GM21723 (cell line): ENCODE data around the gene MUTYH.

Source experiments
- ATAC-seq: cut with Tn5 transposase; IDR thresholded peaks from one replicate; pipeline ENCODE4 v1.9.1; 2021; ENCODE audit warnings: mild to moderate bottlenecking, moderate library complexity; ENCODE audit not compliant: unreplicated experiment

MUTYH gene

DNA sequence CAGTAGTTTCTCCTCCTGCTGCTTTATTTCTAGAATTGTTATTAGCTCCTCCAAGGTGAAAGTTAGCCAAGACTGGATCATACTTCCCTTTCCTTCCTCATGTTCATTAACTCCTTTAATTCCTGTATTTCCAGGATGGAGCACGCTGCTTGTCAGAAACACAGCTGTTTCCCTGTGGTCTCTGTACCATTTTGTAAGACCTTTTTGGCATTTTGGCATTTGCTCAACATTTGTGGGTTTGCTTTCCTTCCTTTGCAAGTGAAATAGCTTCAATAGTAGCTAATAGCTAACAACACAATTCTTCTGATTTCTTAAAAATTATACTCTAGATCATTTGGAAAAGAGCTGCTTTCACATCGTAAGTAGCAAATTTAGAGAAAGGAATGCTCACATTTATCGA lies 57.9 kb downstream of the MUTYH start:
- no peak for ATAC-seq
